IgD-negative memory B cell (primary cell): ENCODE results near the gene ZNF689. TPM values are rescaled to one million over a fixed set of nuclear protein-coding genes. Genes with fewer than 3 reads are reported as not detected.

Source experiments
- H3K27ac Mint-ChIP-seq, 3 donors: one replicate each; pipeline ENCODE4 v1.8.0; 2020 to 2022; ENCODE audit warnings: mild to moderate bottlenecking in 3 of 3, mixed read lengths in 3 of 3, moderate library complexity in 1 of 3
- H3K27me3 Mint-ChIP-seq: one replicate; pipeline ENCODE4 v1.8.0; 2021; ENCODE audit warnings: mixed read lengths
- H3K36me3 Mint-ChIP-seq: one replicate; pipeline ENCODE4 v1.8.0; 2020; ENCODE audit warnings: mild to moderate bottlenecking, mixed read lengths
- H3K4me1 Mint-ChIP-seq, 3 donors: one replicate each; pipeline ENCODE4 v1.8.0; 2020 to 2022; ENCODE audit warnings: mixed read lengths in 3 of 3, mild to moderate bottlenecking in 1 of 3
- H3K4me3 Mint-ChIP-seq, 4 donors: one replicate each; pipeline ENCODE4 v1.8.0; 2020 to 2022; ENCODE audit warnings: mild to moderate bottlenecking in 4 of 4, mixed read lengths in 4 of 4, moderate library complexity in 3 of 4
- H3K9me3 Mint-ChIP-seq, 3 donors: one replicate each; pipeline ENCODE4 v1.8.0; 2020 to 2021; ENCODE audit warnings: mixed read lengths in 3 of 3, mild to moderate bottlenecking in 1 of 3
- polyA plus RNA-seq: library from polyadenylated mRNA; unstranded; fragments of 300-500 nt; fragmentation: Illumina TruSeq; gene quantifications from one replicate; pipeline ENCODE4 v1.2.3, GENCODE V29; 2021

Gene ZNF689
- 12.8 TPM for polyA plus RNA-seq

DNA sequence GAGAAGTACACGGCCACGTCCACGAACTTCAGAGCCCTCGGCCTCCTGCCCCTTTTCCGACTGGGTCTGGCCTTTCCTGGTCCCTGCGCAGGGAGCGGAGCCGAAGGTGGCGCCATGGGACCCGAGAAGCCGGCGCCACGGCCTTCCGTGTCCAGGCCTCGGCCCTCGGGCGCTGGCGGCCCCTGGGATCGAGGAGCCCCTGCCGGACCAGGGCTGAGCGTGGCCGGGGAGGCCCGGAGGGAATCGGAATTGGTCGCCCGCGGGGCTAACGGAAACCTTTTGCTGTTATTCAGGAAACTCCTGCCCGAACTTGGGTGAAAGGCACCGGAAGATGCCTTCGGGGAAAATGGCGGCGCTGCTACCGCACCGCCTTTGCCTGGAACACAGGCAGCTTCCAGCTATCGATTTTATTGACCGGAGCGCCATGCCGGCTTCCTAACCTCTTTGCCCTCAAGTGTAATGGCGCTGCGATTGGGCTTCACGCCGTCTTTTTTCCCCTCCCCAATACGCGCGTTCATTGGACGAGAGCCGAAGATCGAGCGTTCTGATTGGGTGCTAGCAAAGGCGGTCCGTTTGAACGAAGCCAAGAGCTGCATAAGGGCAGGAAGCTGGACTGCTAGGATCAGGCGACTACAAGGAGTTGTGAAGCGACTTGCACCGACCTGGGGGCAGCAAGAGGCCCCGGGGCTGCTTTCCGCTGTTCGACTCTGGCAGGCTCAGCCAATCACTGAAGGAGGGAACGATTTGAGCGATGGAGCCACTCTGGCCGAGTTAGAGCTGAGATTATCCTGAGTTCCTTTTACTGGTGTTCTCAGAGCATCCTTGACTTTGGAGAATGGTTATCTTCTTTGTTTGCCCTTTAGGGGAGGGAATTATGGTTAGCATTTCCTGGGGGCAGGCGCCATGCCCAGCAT is at the start of gene ZNF689:
ZNF689 (minus strand) TSS at position 464 of the 914 bp plus-strand sequence; CDS start at position 116, 348 bp downstream.
- Mint-ChIP-seq H3K27me3 (no peaks in the 10 kb centered on the region), H3K9me3 (no peaks in the 10 kb centered on the region), H3K36me3 (no peaks in the 10 kb centered on the region), H3K4me1 (peaks cover 12 to 16% (median 14%) of the 10 kb centered on the region in 3 donors), H3K27ac (peak within 1 kb of the TSS; percentile 90 to 98 (median 98)), H3K4me3 (peak within 1 kb of the TSS; percentile 93 to 99 (median 98))

DNA sequence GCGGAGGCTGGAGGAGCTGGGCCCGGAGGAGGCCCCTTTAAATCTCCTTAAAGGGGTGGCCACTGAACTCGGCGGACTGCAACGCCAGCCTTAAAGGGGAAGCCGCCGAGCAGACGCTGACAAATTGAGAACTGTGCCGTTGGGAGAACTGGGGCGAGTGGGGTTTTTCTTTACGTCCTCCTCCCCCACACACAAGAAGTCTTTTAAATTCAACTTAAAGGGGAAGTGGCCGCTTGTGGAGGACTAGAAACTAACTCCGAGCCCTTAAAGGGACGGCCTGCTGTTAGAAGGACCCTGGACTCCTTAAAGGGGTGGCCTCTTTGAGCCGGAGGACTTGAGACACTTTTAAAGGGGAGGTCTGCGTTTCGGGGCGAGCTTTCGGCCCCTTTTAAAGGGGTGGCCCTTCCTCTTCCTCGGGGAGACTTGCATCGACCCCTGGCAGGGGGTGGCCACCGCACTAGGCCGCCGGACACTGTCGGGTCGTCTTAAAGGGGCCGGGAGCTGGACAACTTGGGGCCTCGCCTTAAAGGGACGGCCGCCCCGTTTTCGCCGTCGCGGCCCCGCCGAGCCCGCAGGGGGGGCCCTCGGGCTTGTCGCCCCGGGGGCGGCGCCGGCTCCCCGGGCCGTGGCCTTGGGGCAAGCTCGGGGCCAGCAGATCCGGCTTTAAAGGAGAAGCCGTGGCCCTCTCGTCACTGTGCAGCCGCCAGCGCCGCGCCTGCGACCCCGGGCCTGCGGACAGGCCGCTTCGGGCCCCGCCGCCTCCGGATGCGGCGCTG is 48.7 kb upstream of the ZNF689 start:
- Mint-ChIP-seq H3K36me3 (peaks cover 3% of the 10 kb centered on the region), H3K4me1 (peaks cover 22 to 34% (median 24%) of the 10 kb centered on the region in 3 donors)

GRCh38 chr16:30657866-30658730 is 47.9 kb upstream of the ZNF689 start, which contains the start of gene FBRS:
TSS of gene FBRS (plus strand) at chr16:30658431. CDS start at chr16:30659519, 1,088 bp downstream.
- H3K4me1 Mint-ChIP-seq: peaks cover 15 to 26% (median 20%) of the 10 kb centered on the region in 3 donors
- H3K4me3 Mint-ChIP-seq: peak within 1 kb of the TSS; percentile 91 to 100 (median 95)
- H3K9me3 Mint-ChIP-seq: no peaks in the 10 kb centered on the region
- H3K27me3 Mint-ChIP-seq: no peaks in the 10 kb centered on the region
- H3K27ac Mint-ChIP-seq: peak within 1 kb of the TSS; percentile 90 to 100 (median 98)
- H3K36me3 Mint-ChIP-seq: peaks cover 3% of the 10 kb centered on the region

More for the DNA sequence above, 48.7 kb upstream of the ZNF689 start:
- Mint-ChIP-seq H3K9me3 (no peaks in the 10 kb centered on the region), H3K4me3 (peak overlapping the region; percentile 91 to 100 (median 95)), H3K27ac (peak overlapping the region; percentile 90 to 100 (median 98)), H3K27me3 (no peaks in the 10 kb centered on the region)

DNA sequence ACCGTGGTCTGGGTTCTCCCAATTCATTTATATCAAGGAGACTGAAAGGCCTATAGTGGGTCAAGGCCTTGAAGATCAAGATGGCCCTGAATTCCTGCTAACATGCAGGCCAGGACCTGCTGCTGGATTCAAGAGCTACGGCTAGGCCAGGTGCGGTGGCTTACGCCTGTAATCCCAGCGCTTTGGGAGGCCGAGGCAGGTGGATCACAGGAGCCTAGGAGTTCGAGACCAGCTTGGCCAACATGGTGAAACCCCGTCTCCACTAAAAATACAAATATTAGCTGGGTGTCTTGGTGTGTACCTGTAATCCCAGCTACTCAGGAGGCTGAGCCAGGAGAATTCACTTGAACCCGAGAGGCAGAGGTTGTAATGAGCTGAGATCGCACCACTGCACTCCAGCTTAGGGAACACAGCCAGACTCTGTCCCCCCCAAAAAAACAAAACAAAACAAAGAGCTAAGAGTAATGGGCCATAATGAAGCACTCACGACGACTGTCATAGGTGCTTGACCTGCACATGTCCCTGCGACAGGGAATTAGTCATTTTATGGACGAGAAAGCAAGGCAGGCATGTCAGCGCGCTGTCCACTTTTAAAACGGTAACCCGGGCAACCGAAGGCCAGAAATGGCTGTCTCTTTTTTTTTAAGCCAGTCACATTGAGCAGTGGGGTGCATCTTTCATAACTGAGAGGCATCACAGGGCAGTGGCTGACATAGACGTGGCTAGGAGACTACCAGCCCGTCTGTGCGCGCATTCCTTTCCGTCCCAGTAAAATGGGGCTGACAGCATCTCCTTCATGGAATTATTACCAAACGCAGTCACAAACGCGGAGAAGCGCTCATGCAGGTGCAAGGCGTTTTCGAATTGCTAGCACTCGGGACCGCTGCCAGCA is 47.0 kb upstream of the ZNF689 start:
- Mint-ChIP-seq H3K4me1 (peaks cover 16 to 23% (median 22%) of the 10 kb centered on the region in 3 donors), H3K36me3 (peaks cover 3% of the 10 kb centered on the region)

GRCh38 chr16:30656388-30656787 is 46.2 kb upstream of the ZNF689 start:
- peaks cover 3% of the 10 kb centered on the region for H3K36me3 Mint-ChIP-seq

More for the DNA sequence above, 47.0 kb upstream of the ZNF689 start:
- Mint-ChIP-seq H3K27me3 (no peaks in the 10 kb centered on the region), H3K4me3 (peak overlapping the region; percentile 77 to 95 (median 92)), H3K27ac (peak overlapping the region; percentile 90 to 100 (median 98)), H3K9me3 (no peaks in the 10 kb centered on the region)

DNA sequence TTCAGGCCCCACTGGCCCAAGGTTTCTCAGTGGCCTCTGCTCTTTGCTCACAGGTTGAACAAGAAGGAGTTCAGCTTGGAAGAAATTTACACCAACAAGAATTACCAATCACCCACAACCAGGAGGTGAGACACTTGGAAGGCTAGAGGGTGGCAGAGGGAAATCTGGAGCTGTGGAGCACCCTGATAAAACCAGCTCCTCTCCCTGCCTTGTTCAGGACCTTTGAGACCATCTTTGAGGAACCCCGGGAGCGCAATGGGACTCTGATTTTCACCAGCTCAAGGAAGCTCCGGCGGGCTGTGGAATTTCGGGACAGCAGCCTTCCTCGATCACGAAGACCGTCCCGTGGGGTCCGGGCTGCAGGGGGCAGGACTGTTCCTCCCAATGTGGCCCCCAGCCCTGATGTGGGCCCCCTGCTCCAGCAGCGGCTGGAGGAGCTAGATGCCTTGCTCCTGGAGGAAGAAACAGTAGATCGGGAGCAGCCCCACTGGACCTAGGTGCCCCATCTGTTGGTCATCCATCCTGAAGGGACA is 45.7 kb upstream of the ZNF689 start:
- Mint-ChIP-seq H3K27me3 (no peaks in the 10 kb centered on the region), H3K4me1 (peaks cover 15 to 21% (median 17%) of the 10 kb centered on the region in 3 donors), H3K36me3 (peaks cover 3% of the 10 kb centered on the region), H3K27ac (peak overlapping the region in 2 of 3 donors; percentile 85 to 90), H3K4me3 (peak overlapping the region in 3 of 4 donors; percentile 59 to 95 (median 87)), H3K9me3 (no peaks in the 10 kb centered on the region)

More at GRCh38 chr16:30656388-30656787, 46.2 kb upstream of the ZNF689 start:
- Mint-ChIP-seq H3K27me3 (no peaks in the 10 kb centered on the region), H3K4me3 (peak overlapping the region; percentile 44 to 95 (median 73)), H3K4me1 (peaks cover 19 to 24% (median 21%) of the 10 kb centered on the region in 3 donors), H3K9me3 (no peaks in the 10 kb centered on the region), H3K27ac (peak overlapping the region; percentile 85 to 100 (median 90))

DNA sequence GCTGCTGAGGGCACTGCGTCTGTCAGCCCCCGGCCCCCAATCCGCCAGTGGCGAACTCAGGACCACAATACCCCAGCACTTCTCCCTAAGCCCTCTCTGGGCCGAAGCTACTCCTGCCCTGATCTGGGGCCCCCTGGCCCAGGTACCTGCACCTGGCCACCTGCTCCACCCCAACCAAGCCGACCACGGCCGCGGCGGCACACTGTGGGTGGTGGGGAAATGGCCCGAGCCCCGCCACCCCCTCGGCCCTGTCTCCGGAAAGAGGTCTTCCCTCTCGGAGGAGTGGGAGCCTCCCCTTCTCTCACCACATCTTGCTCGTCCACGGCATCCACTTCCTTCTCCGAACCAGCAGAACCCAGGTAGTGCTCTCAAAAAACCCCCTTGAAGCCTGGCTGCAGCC is 44.7 kb upstream of the ZNF689 start:
- H3K9me3 Mint-ChIP-seq: no peaks in the 10 kb centered on the region
- peaks cover 3% of the 10 kb centered on the region for H3K36me3 Mint-ChIP-seq
- H3K27ac Mint-ChIP-seq: no peak overlapping the region
- no peaks in the 10 kb centered on the region for H3K27me3 Mint-ChIP-seq
- H3K4me3 Mint-ChIP-seq: peak overlapping the region in 1 of 4 donors; percentile 8
- peaks cover 15 to 22% (median 18%) of the 10 kb centered on the region in 3 donors for H3K4me1 Mint-ChIP-seq

- H3K27me3 Mint-ChIP-seq: no peaks in the 10 kb centered on the region
- H3K27ac Mint-ChIP-seq: peak overlapping the region in 2 of 3 donors; percentile 86 to 93
- H3K36me3 Mint-ChIP-seq: peaks cover 4% of the 10 kb centered on the region
- peaks cover 14 to 22% (median 15%) of the 10 kb centered on the region in 3 donors for H3K4me1 Mint-ChIP-seq
- H3K9me3 Mint-ChIP-seq: no peaks in the 10 kb centered on the region
- peak overlapping the region; percentile 73 to 97 (median 84) for H3K4me3 Mint-ChIP-seq
Observed at GRCh38 chr16:30652718-30653117, 42.5 kb upstream of the ZNF689 start.

DNA sequence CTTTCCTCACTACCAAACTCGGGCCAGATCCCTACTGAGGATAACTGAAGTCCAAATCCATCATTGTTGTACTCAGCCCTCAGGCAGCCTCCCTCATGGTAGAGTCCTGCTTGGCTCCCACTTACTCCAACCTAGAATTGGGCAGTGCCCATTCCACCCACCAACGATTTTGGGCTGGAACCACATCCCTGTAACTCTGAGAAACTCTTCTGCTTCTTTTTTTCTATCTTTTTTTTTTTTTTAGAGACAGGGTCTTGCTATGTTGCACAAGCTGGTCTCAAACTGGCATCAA is 41.8 kb upstream of the ZNF689 start:
- Mint-ChIP-seq H3K9me3 (no peaks in the 10 kb centered on the region), H3K4me1 (peaks cover 8 to 17% (median 14%) of the 10 kb centered on the region in 3 donors), H3K4me3 (peak overlapping the region; percentile 84 to 97 (median 90)), H3K36me3 (peaks cover 4% of the 10 kb centered on the region), H3K27ac (peak overlapping the region; percentile 86 to 96 (median 93)), H3K27me3 (no peaks in the 10 kb centered on the region)

GRCh38 chr16:30651124-30652004 is 41.2 kb upstream of the ZNF689 start:
- H3K9me3 Mint-ChIP-seq: no peaks in the 10 kb centered on the region
- H3K27me3 Mint-ChIP-seq: no peaks in the 10 kb centered on the region
- H3K4me3 Mint-ChIP-seq: peak overlapping the region; percentile 90 to 100 (median 98)
- peak overlapping the region; percentile 93 to 98 (median 96) for H3K27ac Mint-ChIP-seq
- H3K36me3 Mint-ChIP-seq: peaks cover 4% of the 10 kb centered on the region
- H3K4me1 Mint-ChIP-seq: peaks cover 7 to 16% (median 14%) of the 10 kb centered on the region in 3 donors

GRCh38 chr16:30650369-30651123 is 40.4 kb upstream of the ZNF689 start, which contains the start of gene PRR14:
TSS of gene PRR14 (plus strand) at chr16:30650960. CDS start at chr16:30651646, 686 bp downstream.
- Mint-ChIP-seq H3K27ac (peak within 1 kb of the TSS; percentile 93 to 98 (median 96)), H3K27me3 (no peaks in the 10 kb centered on the region), H3K9me3 (no peaks in the 10 kb centered on the region), H3K4me1 (peaks cover 7 to 15% (median 14%) of the 10 kb centered on the region in 3 donors), H3K36me3 (peaks cover 2% of the 10 kb centered on the region), H3K4me3 (peak within 1 kb of the TSS; percentile 90 to 100 (median 98))
